ENCODE data around the gene ANO1. TPM values are rescaled to one million over a fixed set of nuclear protein-coding genes. Genes with fewer than 3 reads are reported as not detected.

ANO1 gene
- total RNA-seq, 1 donor from 2014 or later, result not detected

DNA sequence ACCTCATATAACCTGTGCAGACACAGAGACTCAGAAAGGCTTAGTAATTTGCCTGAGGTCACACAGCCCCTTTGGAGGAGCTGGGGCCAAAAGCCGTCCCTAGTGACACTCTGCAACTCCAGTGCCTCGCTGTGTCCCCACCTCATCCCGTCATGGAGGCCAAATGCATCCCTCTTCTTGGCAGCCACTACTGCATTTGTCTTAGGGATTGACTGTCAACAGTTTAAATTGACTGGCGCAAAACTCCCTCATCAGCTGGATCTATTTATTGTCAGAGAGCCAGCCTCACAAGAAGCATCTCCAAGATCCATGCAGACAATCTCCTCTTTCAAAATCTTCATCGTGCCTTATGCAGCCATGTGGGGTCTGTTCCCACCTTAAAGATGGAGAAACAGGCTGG is 35.7 kb downstream of the ANO1 start:
- no peak overlapping the region for H3K4me3 Mint-ChIP-seq (ENCODE audit: unreplicated experiment)

DNA sequence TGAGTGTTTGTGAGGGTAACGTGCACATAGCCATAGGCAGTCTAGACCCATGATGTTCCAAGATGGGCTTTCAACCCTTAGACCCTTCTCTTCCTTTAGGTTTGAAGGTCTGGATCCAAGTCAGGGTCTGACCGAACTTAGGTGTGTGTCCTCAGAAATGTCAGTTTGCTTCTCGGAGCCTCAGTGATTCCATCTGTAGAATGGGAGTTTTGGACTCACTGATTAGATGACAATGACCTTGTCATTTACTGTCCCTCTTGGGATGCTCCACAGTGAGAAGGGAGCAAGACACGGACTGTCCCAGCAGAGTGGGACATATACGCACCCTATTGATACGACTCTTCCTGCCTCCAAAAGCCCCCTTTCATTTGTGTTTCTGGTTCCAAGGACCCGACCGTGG is 37.7 kb downstream of the ANO1 start:
- Mint-ChIP-seq H3K4me1 (ENCODE audit: unreplicated experiment) (peaks cover 16% of the 10 kb centered on the region), H3K27me3 (ENCODE audit: unreplicated experiment) (peaks cover 15% of the 10 kb centered on the region), H3K4me3 (ENCODE audit: unreplicated experiment) (no peak overlapping the region), H3K27ac (ENCODE audit: unreplicated experiment) (no peak overlapping the region), H3K36me3 (ENCODE audit: unreplicated experiment) (no peaks in the 10 kb centered on the region), H3K9me3 (ENCODE audit: unreplicated experiment) (no peaks in the 10 kb centered on the region)
- no peak for DNase-seq (ENCODE audit: extremely low spot score, unreplicated experiment)
- TF ChIP-seq, protein P1, sequence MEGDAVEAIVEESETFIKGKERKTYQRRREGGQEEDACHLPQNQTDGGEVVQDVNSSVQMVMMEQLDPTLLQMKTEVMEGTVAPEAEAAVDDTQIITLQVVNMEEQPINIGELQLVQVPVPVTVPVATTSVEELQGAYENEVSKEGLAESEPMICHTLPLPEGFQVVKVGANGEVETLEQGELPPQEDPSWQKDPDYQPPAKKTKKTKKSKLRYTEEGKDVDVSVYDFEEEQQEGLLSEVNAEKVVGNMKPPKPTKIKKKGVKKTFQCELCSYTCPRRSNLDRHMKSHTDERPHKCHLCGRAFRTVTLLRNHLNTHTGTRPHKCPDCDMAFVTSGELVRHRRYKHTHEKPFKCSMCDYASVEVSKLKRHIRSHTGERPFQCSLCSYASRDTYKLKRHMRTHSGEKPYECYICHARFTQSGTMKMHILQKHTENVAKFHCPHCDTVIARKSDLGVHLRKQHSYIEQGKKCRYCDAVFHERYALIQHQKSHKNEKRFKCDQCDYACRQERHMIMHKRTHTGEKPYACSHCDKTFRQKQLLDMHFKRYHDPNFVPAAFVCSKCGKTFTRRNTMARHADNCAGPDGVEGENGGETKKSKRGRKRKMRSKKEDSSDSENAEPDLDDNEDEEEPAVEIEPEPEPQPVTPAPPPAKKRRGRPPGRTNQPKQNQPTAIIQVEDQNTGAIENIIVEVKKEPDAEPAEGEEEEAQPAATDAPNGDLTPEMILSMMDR (IDR thresholded peaks at IDR 0.05), result no peak

More for the DNA sequence above, 35.7 kb downstream of the ANO1 start:
- H3K4me1 Mint-ChIP-seq (ENCODE audit: unreplicated experiment), result peaks cover 25% of the 10 kb centered on the region
- peaks cover 3% of the 10 kb centered on the region for H3K27me3 Mint-ChIP-seq (ENCODE audit: unreplicated experiment)
- no peaks in the 10 kb centered on the region for H3K36me3 Mint-ChIP-seq (ENCODE audit: unreplicated experiment)
- H3K27ac Mint-ChIP-seq (ENCODE audit: unreplicated experiment), result no peak overlapping the region
- DNase-seq (ENCODE audit: extremely low spot score, unreplicated experiment), result no peak
- H3K9me3 Mint-ChIP-seq (ENCODE audit: unreplicated experiment), result no peaks in the 10 kb centered on the region
- TF ChIP-seq, protein P1 (IDR thresholded peaks at IDR 0.05), result no peak

DNA sequence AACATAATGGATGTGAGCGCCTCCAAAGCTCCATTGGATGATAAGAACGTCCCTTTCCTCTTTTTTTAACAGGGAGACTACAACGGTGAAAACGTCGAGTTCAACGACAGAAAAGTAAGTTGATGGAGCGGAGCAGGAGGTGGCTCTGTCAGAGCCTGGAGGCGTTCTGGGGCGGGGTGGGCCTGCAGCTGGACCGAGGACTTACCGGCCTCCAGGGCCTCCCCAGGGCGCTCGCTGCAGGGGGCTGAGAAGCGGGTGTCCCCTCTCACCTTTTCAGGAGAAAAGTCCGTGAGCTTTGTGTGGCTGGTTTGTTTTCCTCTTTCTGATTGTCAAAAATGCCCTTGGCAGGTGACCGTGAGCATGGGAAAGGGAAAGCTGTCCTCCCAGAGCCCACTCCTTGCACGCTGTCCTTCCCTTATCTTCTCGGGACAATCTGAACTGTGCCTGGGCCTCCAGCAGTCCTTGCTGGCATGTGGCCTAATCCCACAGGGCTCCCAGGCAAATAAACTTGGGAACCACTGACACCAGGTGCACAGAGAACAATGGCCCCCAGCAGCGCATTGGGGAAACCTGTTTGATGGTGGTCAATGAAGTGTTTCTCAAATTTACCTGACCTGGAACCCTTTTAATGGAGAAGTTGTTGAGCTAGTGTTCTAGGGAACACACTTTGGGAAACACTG is 38.4 kb downstream of the ANO1 start:
- TF ChIP-seq, protein P1 (IDR thresholded peaks at IDR 0.05), result no peak
- Mint-ChIP-seq H3K4me3 (ENCODE audit: unreplicated experiment) (no peak overlapping the region), H3K4me1 (ENCODE audit: unreplicated experiment) (peaks cover 9% of the 10 kb centered on the region), H3K36me3 (ENCODE audit: unreplicated experiment) (no peaks in the 10 kb centered on the region), H3K27ac (ENCODE audit: unreplicated experiment) (no peak overlapping the region), H3K27me3 (ENCODE audit: unreplicated experiment) (peaks cover 21% of the 10 kb centered on the region), H3K9me3 (ENCODE audit: unreplicated experiment) (no peaks in the 10 kb centered on the region)
- no peak for DNase-seq (ENCODE audit: extremely low spot score, unreplicated experiment)

DNA sequence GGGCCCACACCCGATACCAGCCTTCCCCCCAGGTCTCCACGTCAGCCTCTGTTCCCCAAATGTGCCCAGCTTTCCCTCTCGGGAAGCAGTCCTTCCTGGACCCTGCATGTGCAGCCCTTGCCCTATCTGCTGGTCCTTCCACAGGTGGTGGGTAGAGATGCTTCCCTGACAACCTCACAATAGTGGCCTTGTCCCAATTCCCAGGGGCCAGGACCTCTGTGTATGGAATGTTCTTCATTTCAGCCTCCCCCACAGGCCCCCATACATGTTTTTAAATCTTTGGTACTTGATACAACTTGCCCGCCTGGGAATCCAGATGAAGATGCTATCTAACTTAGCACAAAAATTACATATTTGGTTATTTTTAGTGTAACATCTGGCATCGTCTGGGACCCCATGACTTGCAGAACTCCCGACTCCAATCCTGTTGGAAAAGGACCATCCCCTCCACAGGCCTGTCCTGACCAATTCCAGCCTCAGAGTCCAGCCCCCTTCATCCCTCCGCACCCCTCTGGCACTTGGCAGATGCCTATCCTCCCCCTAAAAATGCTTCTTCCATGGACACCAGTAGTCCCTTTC is 39.5 kb downstream of the ANO1 start:
- no peak overlapping the region for H3K27ac Mint-ChIP-seq (ENCODE audit: unreplicated experiment)
- TF ChIP-seq, protein P1 (IDR thresholded peaks at IDR 0.05), result no peak
- H3K4me1 Mint-ChIP-seq (ENCODE audit: unreplicated experiment), result no peaks in the 10 kb centered on the region
- H3K4me3 Mint-ChIP-seq (ENCODE audit: unreplicated experiment), result no peak overlapping the region
- DNase-seq (ENCODE audit: extremely low spot score, unreplicated experiment), result no peak
- H3K27me3 Mint-ChIP-seq (ENCODE audit: unreplicated experiment), result peaks cover 26% of the 10 kb centered on the region
- no peaks in the 10 kb centered on the region for H3K36me3 Mint-ChIP-seq (ENCODE audit: unreplicated experiment)
- H3K9me3 Mint-ChIP-seq (ENCODE audit: unreplicated experiment), result no peaks in the 10 kb centered on the region

DNA sequence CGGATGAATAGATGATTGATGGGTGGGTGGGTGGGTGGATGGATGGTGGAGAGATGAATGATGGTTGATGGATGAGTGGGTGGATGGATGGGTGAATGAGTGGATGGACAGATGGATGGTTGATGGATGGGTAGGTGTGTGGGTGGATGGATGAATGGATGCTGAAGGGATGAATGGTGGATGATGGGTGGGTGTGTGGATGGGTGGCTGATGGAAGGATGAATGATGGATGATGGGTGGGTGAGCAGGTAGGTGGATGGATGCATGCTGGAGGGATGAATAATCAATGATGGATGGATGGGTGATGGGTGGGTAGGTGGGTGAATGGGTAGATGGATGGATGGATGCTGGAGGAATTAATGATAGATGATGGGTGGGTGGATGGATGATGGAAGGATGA is 40.5 kb downstream of the ANO1 start:
- H3K9me3 Mint-ChIP-seq (ENCODE audit: unreplicated experiment), result no peaks in the 10 kb centered on the region
- peaks cover 29% of the 10 kb centered on the region for H3K27me3 Mint-ChIP-seq (ENCODE audit: unreplicated experiment)
- no peaks in the 10 kb centered on the region for H3K36me3 Mint-ChIP-seq (ENCODE audit: unreplicated experiment)
- TF ChIP-seq, protein P1 (IDR thresholded peaks at IDR 0.05), result no peak
- H3K4me1 Mint-ChIP-seq (ENCODE audit: unreplicated experiment), result no peaks in the 10 kb centered on the region
- no peak for DNase-seq (ENCODE audit: extremely low spot score, unreplicated experiment)
- H3K27ac Mint-ChIP-seq (ENCODE audit: unreplicated experiment), result no peak overlapping the region
- no peak overlapping the region for H3K4me3 Mint-ChIP-seq (ENCODE audit: unreplicated experiment)

All from osteocyte (in vitro differentiated cells).